NB4 (cell line): ENCODE data around the gene MORN1.

ENCODE experiments used
- DNase-seq: peaks from one replicate; pipeline ENCODE4 v3.0.0; 2010; ENCODE audit warnings: low read depth
- H3K4me3 ChIP-seq: one replicate; pipeline ENCODE4 v1.5.1; 2011; ENCODE audit warnings: mild to moderate bottlenecking, low read depth, low read length, moderate library complexity
- CTCF ChIP-seq: IDR thresholded peaks from one replicate; pipeline ENCODE4 v1.5.1; 2012; ENCODE audit warnings: low read depth, low read length
- MAX ChIP-seq: IDR thresholded peaks from 2 replicates; pipeline ENCODE4 v1.6.1; 2011; ENCODE audit warnings: low read depth, low read length
- MYC ChIP-seq: IDR thresholded peaks from 2 replicates; pipeline ENCODE4 v1.6.1; 2011; ENCODE audit warnings: low read depth, low read length
- POLR2A ChIP-seq: IDR thresholded peaks from 2 replicates; pipeline ENCODE4 v1.6.1; 2011; ENCODE audit warnings: mild to moderate bottlenecking; ENCODE audit not compliant: insufficient read length; ENCODE audit errors: extremely low read depth

The MORN1 gene

GRCh38 chr1:2386636-2387611, 4.4 kb downstream of the MORN1 start:
- TF ChIP-seq CTCF: no peak
- TF ChIP-seq MAX: no peak
- no peak for TF ChIP-seq MYC
- TF ChIP-seq POLR2A: no peak
- no peak for DNase-seq
- H3K4me3 ChIP-seq: no peak overlapping the region

- no peak for DNase-seq
- no peak for TF ChIP-seq MYC
- TF ChIP-seq POLR2A: no peak
- no peak for TF ChIP-seq MAX
- no peak for TF ChIP-seq CTCF
- H3K4me3 ChIP-seq: no peak overlapping the region
Observed at GRCh38 chr1:2385606-2386280, 5.6 kb downstream of the MORN1 start.

GRCh38 chr1:2384941-2385481, 6.3 kb downstream of the MORN1 start:
- TF ChIP-seq POLR2A (no peak), CTCF (no peak), MYC (no peak), MAX (no peak)
- no peak overlapping the region for H3K4me3 ChIP-seq
- DNase-seq: no peak

GRCh38 chr1:2384130-2384860, 7.1 kb downstream of the MORN1 start:
- H3K4me3 ChIP-seq: no peak overlapping the region
- no peak for TF ChIP-seq POLR2A
- no peak for TF ChIP-seq MAX
- no peak for TF ChIP-seq CTCF
- TF ChIP-seq MYC: no peak
- DNase-seq: no peak

- TF ChIP-seq CTCF (no peak), MYC (no peak)
- no peak overlapping the region for H3K4me3 ChIP-seq
- DNase-seq: no peak
Observed at GRCh38 chr1:2383576-2383975, 7.8 kb downstream of the MORN1 start.
